HepG2 (cell line): ENCODE measurements around the gene GBP6.

Source experiments
- CENPT ChIP-seq: sonication (generic); formaldehyde crosslinking; IDR thresholded peaks from 2 replicates; pipeline ENCODE4 v1.8.0; 2022; ENCODE audit warnings: low read depth, mild to moderate bottlenecking, moderate library complexity, missing genetic modification reagents
- FOXM1 ChIP-seq: sonication (generic); formaldehyde crosslinking; IDR thresholded peaks from 2 replicates; pipeline ENCODE4 v1.5.0; 2020; ENCODE audit warnings: missing genetic modification reagents
- MTF2 ChIP-seq: sonication (generic); formaldehyde crosslinking; IDR thresholded peaks from 2 replicates; pipeline ENCODE4 v1.5.0; 2020; ENCODE audit warnings: missing genetic modification reagents, borderline replicate concordance
- POLR2A ChIP-seq, 2 experiments: IDR thresholded peaks; 2 replicates each; pipeline ENCODE4 v1.6.1; 2011; ENCODE audit warnings: low read depth in 2 of 2, low read length in 2 of 2, mild to moderate bottlenecking in 1 of 2, moderate library complexity in 1 of 2; ENCODE audit not compliant: insufficient read depth in 1 of 2
- SMYD3 ChIP-seq: sonication (generic); formaldehyde crosslinking; IDR thresholded peaks from 2 replicates; pipeline ENCODE4 v1.8.1; 2023; ENCODE audit warnings: mild to moderate bottlenecking, missing genetic modification reagents
- TAF1 ChIP-seq: sonication (generic); formaldehyde crosslinking; IDR thresholded peaks from 2 replicates; pipeline ENCODE4 v1.4.0; 2020; ENCODE audit warnings: missing genetic modification reagents
- ZBTB8A ChIP-seq: sonication (generic); formaldehyde crosslinking; IDR thresholded peaks from 2 replicates; pipeline ENCODE4 v1.4.0; 2020; ENCODE audit warnings: mild to moderate bottlenecking, low read depth, missing genetic modification reagents, borderline replicate concordance
- ZNF34 ChIP-seq: sonication (generic); formaldehyde crosslinking; IDR thresholded peaks from 2 replicates; pipeline ENCODE4 v1.4.0; 2020; ENCODE audit warnings: mild to moderate bottlenecking, missing genetic modification reagents, borderline replicate concordance
- ZNF776 ChIP-seq: sonication (generic); formaldehyde crosslinking; IDR thresholded peaks from 2 replicates; pipeline ENCODE4 v1.4.0; 2020; ENCODE audit warnings: mild to moderate bottlenecking, missing genetic modification reagents
- ZNF777 ChIP-seq: sonication (generic); formaldehyde crosslinking; IDR thresholded peaks from 2 replicates; pipeline ENCODE4 v1.4.0; 2020; ENCODE audit warnings: missing genetic modification reagents
- TF ChIP-seq, protein P1 (sequence below): sonication (generic); formaldehyde crosslinking; IDR thresholded peaks from 2 replicates; pipeline ENCODE4 v1.4.0; 2020; ENCODE audit warnings: missing genetic modification reagents
- TF ChIP-seq, protein P2 (sequence below): sonication (generic); formaldehyde crosslinking; IDR thresholded peaks from 2 replicates; pipeline ENCODE4 v1.5.0; 2020; ENCODE audit warnings: mild to moderate bottlenecking, missing genetic modification reagents, moderate library complexity
- TF ChIP-seq, protein P3 (sequence below): sonication (generic); formaldehyde crosslinking; IDR thresholded peaks from 2 replicates; pipeline ENCODE4 v1.9.0; 2021; ENCODE audit warnings: missing genetic modification reagents, mild to moderate bottlenecking, borderline replicate concordance

DNA sequence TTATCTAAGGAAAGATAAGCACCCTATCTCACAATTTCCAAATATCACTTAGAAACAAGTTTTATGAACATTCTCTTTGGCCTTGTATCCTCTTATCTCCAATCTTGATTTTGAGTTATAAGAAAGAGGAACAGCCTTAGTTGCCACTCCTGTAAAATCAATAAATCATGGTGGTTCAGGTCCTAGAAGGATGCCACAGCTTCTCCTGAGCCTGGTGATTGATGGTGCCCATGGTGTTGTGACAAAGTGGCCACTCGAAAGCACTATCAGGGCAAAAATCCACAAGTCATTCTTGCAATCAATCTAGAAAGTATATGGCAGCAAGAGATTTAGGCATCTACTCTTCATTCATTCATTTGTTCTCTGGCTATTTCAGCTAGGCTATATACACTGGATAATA lies 27.8 kb downstream of the GBP6 start:
- TF ChIP-seq, protein P1, sequence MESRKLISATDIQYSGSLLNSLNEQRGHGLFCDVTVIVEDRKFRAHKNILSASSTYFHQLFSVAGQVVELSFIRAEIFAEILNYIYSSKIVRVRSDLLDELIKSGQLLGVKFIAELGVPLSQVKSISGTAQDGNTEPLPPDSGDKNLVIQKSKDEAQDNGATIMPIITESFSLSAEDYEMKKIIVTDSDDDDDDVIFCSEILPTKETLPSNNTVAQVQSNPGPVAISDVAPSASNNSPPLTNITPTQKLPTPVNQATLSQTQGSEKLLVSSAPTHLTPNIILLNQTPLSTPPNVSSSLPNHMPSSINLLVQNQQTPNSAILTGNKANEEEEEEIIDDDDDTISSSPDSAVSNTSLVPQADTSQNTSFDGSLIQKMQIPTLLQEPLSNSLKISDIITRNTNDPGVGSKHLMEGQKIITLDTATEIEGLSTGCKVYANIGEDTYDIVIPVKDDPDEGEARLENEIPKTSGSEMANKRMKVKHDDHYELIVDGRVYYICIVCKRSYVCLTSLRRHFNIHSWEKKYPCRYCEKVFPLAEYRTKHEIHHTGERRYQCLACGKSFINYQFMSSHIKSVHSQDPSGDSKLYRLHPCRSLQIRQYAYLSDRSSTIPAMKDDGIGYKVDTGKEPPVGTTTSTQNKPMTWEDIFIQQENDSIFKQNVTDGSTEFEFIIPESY (CRISPR knock-in tag) = no peak
- no peak for TF ChIP-seq ZNF777 (CRISPR knock-in tag)
- no peak for TF ChIP-seq FOXM1 (CRISPR knock-in tag)
- no peak for TF ChIP-seq SMYD3 (CRISPR knock-in tag)
- TF ChIP-seq, protein P2, sequence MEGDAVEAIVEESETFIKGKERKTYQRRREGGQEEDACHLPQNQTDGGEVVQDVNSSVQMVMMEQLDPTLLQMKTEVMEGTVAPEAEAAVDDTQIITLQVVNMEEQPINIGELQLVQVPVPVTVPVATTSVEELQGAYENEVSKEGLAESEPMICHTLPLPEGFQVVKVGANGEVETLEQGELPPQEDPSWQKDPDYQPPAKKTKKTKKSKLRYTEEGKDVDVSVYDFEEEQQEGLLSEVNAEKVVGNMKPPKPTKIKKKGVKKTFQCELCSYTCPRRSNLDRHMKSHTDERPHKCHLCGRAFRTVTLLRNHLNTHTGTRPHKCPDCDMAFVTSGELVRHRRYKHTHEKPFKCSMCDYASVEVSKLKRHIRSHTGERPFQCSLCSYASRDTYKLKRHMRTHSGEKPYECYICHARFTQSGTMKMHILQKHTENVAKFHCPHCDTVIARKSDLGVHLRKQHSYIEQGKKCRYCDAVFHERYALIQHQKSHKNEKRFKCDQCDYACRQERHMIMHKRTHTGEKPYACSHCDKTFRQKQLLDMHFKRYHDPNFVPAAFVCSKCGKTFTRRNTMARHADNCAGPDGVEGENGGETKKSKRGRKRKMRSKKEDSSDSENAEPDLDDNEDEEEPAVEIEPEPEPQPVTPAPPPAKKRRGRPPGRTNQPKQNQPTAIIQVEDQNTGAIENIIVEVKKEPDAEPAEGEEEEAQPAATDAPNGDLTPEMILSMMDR (CRISPR knock-in tag) = no peak
- TF ChIP-seq ZNF776 (CRISPR knock-in tag) = no peak
- no peak for TF ChIP-seq CENPT (CRISPR knock-in tag)
- no peak for TF ChIP-seq ZNF34
- TF ChIP-seq, protein P3, sequence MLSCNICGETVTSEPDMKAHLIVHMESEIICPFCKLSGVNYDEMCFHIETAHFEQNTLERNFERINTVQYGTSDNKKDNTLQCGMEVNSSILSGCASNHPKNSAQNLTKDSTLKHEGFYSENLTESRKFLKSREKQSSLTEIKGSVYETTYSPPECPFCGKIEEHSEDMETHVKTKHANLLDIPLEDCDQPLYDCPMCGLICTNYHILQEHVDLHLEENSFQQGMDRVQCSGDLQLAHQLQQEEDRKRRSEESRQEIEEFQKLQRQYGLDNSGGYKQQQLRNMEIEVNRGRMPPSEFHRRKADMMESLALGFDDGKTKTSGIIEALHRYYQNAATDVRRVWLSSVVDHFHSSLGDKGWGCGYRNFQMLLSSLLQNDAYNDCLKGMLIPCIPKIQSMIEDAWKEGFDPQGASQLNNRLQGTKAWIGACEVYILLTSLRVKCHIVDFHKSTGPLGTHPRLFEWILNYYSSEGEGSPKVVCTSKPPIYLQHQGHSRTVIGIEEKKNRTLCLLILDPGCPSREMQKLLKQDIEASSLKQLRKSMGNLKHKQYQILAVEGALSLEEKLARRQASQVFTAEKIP (CRISPR knock-in tag) = no peak
- TF ChIP-seq TAF1 (CRISPR knock-in tag) = no peak
- no peak for TF ChIP-seq POLR2A (IDR thresholded peaks at IDR 0.05; ENCODE audit: insufficient read depth in 1 of 2, low read depth in 2 of 2, low read length in 2 of 2)
- TF ChIP-seq MTF2 (CRISPR knock-in tag) = no peak
- no peak for TF ChIP-seq ZBTB8A (CRISPR knock-in tag)
